Type B pancreatic cell (in vitro differentiated cells): ENCODE results near the gene CHST9. TPM values are rescaled to one million over a fixed set of nuclear protein-coding genes. Genes with fewer than 3 reads are reported as not detected.
A peak's percentile ranks its signal among the peaks of the same experiment; 100 is the strongest.

ENCODE experiments used
- DNase-seq: peaks from one replicate; pipeline ENCODE4 v3.0.0; 2021; ENCODE audit warnings: mixed read lengths; ENCODE audit not compliant: unreplicated experiment; ENCODE audit errors: extremely low spot score
- H3K27ac Mint-ChIP-seq: 2 replicates; pipeline ENCODE4 v1.8.0; 2021; ENCODE audit warnings: mild to moderate bottlenecking, mixed read lengths
- H3K27me3 Mint-ChIP-seq: 2 replicates; pipeline ENCODE4 v1.8.0; 2021; ENCODE audit warnings: mixed read lengths
- H3K36me3 Mint-ChIP-seq: 2 replicates; pipeline ENCODE4 v1.8.0; 2021; ENCODE audit warnings: mixed read lengths
- H3K4me1 Mint-ChIP-seq: one replicate; pipeline ENCODE4 v1.8.0; 2021; ENCODE audit warnings: mixed read lengths; ENCODE audit not compliant: unreplicated experiment
- H3K4me3 Mint-ChIP-seq: 2 replicates; pipeline ENCODE4 v1.8.0; 2021; ENCODE audit warnings: mild to moderate bottlenecking, mixed read lengths
- H3K9me3 Mint-ChIP-seq: 2 replicates; pipeline ENCODE4 v1.8.0; 2021; ENCODE audit warnings: mixed read lengths
- total RNA-seq: library from RNA; stranded (reverse); gene quantifications from 2 replicates; pipeline ENCODE4 v1.2.1, GENCODE V29; 2021; ENCODE audit warnings: low replicate concordance
- TF ChIP-seq, protein P1 (sequence below): fragments of 200-600 bp; sonication (generic); conservative IDR thresholded peaks from 2 replicates; pipeline ENCODE4 v1.5.0; 2021; ENCODE audit warnings: antibody characterized with exemption, mild to moderate bottlenecking

CHST9 gene
- total RNA-seq, 1 donor from 2014 or later: 9.9 TPM

DNA sequence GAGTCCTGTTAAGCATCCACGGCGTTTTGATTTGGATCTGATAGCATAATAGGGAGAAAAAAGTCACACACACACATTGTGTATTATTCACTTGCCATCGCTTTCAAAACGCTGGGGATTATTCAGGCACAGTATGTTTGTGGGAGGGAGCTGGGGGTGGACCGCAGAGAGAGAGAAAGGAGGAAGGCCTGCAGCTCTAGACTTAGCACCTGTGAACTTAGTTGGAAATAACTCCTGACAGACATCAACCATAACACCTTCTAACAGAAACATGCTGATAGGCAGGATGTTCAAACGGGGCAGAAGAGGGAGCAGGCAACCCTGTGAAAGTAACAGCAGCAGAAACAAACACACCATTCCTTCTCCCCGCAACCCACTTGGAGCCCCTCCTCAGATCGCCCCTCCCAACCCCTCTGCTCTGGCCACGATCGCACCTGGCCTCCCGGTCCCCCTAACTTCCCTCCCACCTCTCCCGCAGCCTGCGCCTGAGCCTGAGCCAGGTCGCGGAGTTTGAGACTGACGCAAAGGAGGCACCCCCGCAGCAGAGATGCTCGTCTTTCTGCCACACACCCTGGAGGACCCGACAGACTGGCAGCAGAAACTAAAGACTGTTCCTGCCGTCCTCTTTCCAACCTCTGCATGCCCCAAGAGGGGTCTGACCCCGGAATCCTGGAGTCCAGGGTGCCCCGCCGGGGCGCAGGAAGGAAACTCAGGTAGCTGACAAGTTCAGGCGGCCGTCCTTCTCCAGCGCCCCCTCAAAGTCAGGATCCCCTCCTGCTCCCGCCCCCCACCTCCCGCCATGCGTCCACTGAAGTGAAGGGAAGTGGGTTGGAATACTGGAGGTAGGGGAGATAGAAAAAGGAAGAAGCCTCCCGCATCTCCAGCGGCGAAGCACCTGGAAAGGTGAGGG, 738 bp downstream of the CHST9 start:
- TF ChIP-seq, protein P1, sequence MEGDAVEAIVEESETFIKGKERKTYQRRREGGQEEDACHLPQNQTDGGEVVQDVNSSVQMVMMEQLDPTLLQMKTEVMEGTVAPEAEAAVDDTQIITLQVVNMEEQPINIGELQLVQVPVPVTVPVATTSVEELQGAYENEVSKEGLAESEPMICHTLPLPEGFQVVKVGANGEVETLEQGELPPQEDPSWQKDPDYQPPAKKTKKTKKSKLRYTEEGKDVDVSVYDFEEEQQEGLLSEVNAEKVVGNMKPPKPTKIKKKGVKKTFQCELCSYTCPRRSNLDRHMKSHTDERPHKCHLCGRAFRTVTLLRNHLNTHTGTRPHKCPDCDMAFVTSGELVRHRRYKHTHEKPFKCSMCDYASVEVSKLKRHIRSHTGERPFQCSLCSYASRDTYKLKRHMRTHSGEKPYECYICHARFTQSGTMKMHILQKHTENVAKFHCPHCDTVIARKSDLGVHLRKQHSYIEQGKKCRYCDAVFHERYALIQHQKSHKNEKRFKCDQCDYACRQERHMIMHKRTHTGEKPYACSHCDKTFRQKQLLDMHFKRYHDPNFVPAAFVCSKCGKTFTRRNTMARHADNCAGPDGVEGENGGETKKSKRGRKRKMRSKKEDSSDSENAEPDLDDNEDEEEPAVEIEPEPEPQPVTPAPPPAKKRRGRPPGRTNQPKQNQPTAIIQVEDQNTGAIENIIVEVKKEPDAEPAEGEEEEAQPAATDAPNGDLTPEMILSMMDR: no peak
- Mint-ChIP-seq H3K4me1 (peaks cover 18% of the 10 kb centered on the region), H3K9me3 (no peaks in the 10 kb centered on the region), H3K27me3 (peaks cover 46% of the 10 kb centered on the region), H3K4me3 (peak overlapping the region; percentile 92), H3K36me3 (no peaks in the 10 kb centered on the region), H3K27ac (no peak overlapping the region)
- no peak for DNase-seq

DNA sequence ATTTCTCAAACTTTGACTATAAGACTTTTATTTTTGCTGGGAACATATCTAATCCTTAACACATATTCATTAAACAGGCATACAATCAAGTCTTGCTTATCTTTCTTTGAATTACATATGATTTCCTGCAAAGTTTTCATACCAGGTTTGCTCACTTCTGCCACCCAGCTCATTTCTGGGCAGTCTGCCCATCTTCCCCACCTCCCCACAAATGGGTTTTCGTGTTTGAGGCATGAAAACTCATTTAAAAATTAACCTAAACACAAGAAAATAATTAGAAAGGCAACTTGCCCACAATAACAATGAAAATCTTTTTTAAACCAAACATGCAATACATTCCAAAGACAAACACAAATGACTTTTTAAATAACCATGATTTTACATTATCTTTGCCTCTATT, 3.4 kb downstream of the CHST9 start:
- no peak overlapping the region for H3K4me3 Mint-ChIP-seq
- H3K36me3 Mint-ChIP-seq: no peaks in the 10 kb centered on the region
- peaks cover 34% of the 10 kb centered on the region for H3K27me3 Mint-ChIP-seq
- H3K4me1 Mint-ChIP-seq: peaks cover 18% of the 10 kb centered on the region
- no peaks in the 10 kb centered on the region for H3K9me3 Mint-ChIP-seq
- no peak for DNase-seq
- TF ChIP-seq, protein P1: no peak
- H3K27ac Mint-ChIP-seq: no peak overlapping the region

DNA sequence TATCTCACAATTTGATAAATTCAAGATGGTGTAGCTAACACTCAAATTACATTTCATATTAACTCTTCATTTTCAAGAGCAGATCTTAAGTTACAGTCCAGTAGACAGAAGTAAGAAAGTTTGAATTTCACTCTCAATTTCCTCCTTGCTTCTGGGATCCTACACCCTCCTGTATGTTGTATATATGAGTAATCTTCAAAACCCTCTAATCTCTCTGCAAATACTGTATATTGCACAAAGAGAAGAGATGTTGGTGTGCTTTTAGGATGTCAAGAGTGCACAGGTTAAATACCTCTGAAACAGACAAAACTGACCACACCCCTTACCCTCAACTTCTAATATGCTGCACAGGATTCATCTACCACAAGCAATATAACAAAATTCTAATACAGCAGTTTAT, 6.7 kb downstream of the CHST9 start:
- TF ChIP-seq, protein P1: no peak
- peaks cover 13% of the 10 kb centered on the region for H3K4me1 Mint-ChIP-seq
- no peaks in the 10 kb centered on the region for H3K36me3 Mint-ChIP-seq
- peaks cover 11% of the 10 kb centered on the region for H3K27me3 Mint-ChIP-seq
- no peak overlapping the region for H3K27ac Mint-ChIP-seq
- no peak for DNase-seq
- H3K9me3 Mint-ChIP-seq: no peaks in the 10 kb centered on the region
- no peak overlapping the region for H3K4me3 Mint-ChIP-seq

DNA sequence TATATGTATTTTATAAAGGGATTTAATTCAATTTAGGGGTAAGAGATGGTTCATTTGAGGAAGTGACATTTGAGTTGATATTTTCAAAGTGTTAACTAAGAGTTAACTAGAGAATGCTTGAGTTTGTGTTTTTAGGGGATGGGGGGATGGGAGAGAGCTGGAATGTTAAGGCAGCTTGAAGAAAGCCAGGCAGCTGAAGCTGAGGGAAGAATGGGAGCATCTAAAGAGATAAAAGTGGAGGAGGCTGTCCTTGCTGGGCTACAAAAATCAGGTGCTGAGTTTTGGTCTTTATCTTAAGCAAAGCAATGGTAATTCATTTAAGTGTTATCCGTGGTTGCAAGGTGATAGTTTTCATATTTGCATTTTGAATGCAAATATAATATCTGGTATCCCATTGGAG, 9.2 kb downstream of the CHST9 start:
- H3K9me3 Mint-ChIP-seq: no peaks in the 10 kb centered on the region
- peaks cover 6% of the 10 kb centered on the region for H3K4me1 Mint-ChIP-seq
- no peak overlapping the region for H3K27ac Mint-ChIP-seq
- TF ChIP-seq, protein P1: no peak
- peaks cover under 1% of the 10 kb centered on the region for H3K27me3 Mint-ChIP-seq
- no peaks in the 10 kb centered on the region for H3K36me3 Mint-ChIP-seq
- DNase-seq: no peak
- no peak overlapping the region for H3K4me3 Mint-ChIP-seq

DNA sequence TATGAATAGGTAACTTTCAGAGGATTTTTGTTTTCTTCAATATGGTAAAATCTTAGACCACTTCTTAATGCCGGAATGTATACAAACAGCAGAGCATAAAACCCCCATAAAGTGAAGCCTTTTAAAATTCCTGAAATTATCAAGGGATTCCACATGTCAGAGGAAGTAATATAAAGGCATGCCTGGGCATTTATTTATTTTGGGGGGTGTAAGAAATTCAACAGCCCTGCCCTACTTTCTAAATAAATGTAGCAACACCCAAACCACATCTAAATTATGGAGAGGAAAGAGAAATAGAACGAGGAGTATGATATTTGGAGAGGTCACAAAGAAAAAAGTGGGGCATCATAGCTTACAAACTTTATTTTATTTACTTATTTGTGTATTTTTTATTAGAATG, 9.9 kb downstream of the CHST9 start:
- no peak for DNase-seq
- Mint-ChIP-seq H3K4me3 (no peak overlapping the region), H3K9me3 (no peaks in the 10 kb centered on the region), H3K27me3 (no peaks in the 10 kb centered on the region), H3K36me3 (no peaks in the 10 kb centered on the region), H3K4me1 (peaks cover 6% of the 10 kb centered on the region), H3K27ac (no peak overlapping the region)
- TF ChIP-seq, protein P1: no peak
